HG03280 (cell line): ENCODE results near the gene ASXL2.

Experiments used
- ATAC-seq: cut with Tn5 transposase; IDR thresholded peaks from one replicate; pipeline ENCODE4 v1.9.1; 2021; ENCODE audit warnings: mild to moderate bottlenecking, moderate library complexity; ENCODE audit not compliant: unreplicated experiment

Gene ASXL2

DNA sequence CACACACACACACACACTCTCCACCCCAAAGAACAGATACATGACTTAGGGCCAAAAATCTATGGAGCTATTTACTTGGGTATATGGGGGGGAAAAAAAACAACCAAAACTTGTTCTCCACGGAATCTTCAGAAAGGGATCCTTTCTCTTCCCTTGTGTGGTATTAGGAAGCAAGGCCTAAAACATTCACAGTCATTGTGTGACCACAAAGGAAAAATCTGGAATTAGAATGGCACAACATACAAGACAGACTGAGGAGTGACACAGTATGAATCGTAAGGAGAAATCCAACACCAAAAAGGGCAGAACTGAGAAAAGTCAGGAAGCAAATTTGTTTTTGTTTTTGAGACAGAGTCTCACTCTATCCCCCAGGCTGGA lies 70.3 kb downstream of the ASXL2 start:
- no peak for ATAC-seq

DNA sequence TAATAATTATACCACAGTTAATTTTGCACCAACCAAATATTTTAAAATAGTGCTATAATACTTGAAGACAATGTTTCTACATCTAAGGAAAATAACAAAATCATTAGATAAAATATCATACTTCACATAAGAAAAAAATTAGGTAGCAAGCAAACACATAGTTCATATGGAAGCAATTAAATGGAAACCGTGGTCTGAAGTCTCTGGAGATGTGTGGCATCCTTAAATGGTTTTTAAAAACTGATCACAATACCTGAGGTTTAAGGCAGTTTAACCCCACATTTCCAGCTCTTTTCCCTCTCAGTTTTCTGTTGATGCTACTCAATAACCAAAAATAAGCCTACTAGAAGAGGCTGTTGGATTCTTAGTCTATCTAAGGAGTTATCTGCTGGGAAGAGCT lies 71.3 kb downstream of the ASXL2 start:
- ATAC-seq: no peak

DNA sequence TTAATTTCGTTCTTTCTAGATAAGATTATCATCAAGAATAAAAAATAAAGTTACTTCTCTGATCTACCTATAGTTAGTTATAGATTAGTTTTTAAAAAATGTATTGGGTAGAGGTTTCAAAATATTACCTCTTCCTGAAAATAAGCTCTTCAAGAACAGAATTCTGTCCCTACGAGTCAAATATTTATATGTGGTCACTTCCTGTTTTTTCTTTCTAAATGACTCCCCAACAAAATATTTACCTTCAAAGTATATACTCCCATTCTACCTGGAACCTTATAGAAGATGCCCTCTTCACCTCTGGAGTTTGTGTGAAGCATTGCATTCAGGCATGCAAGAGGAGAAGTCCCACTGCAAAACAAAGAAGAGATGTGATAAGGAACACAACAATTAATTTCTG lies 72.3 kb downstream of the ASXL2 start:
- ATAC-seq: no peak

DNA sequence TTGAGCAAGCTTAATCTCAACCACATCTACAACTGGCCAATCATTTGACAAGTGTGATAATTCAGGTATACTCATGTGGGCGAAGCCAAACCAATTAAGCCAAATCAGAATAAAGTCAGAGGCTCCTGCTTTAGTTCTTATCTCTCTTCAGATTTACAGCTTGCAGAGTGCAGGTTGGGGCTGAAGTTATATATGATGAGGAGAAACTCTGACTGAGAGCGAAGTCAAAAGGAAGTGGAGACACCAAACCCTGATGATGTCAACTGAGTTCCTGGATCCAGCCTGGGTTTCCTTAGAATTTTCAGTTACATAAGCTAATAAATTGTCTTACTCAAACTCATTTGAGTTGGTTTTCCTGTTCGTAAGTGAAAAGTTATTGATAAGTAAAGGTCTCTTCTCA lies 73.9 kb downstream of the ASXL2 start:
- ATAC-seq: no peak

DNA sequence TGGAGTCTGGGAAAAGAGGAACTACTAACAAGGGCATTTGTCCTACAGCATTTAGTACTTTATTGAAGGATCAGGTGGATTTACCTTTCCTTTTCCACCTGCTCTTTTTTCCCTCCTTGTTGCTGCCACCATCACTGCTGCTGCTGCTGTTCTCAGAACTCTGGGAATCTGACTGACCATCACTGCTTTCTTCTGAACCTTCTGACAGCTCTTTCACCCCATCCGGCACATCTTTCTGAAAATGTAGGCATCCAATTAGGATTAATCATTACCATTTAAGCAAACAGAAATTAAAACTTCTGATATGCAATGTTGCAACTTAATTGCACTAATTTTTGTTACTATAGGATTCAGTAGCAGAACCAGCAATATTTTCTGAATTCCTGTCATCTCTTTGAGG lies 79.0 kb downstream of the ASXL2 start:
- ATAC-seq: no peak

DNA sequence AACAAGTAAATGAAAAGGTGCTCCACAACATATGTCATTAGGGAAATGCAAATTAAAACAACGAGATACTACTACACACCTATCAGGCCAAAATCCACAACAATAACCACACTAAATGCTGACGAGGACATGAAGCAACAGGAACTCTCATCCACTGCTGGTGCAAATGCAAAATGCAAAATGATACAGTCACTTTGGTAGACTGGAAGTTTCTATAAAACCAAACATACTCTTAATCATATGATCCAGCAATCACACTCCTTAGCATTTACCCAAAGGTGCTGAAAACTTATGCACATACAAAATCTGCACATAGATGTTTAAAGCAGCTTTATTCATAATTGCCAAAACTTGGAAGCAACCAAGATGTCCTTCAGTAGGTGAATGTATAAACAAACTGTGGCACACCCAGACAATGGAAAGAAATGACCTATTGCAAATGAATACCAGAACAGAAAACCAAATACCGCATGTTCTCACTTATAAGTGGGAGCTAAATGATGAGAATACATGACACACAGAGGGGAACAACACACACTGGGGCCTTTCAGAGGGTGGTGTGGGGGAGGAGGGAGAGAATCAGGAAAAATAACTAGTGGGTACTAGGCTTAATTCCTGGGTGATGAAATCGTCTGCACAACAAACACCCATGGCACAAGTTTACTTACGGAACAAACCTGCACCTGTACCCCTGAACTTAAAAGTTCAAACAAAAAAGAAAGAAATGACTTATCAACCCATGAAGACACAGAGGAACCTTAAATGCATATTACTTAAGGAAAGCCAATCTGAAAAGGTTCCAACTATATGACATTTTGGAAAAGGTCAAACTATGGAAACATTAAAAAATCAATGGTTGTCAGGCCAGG lies 80.4 kb downstream of the ASXL2 start:
- no peak for ATAC-seq

DNA sequence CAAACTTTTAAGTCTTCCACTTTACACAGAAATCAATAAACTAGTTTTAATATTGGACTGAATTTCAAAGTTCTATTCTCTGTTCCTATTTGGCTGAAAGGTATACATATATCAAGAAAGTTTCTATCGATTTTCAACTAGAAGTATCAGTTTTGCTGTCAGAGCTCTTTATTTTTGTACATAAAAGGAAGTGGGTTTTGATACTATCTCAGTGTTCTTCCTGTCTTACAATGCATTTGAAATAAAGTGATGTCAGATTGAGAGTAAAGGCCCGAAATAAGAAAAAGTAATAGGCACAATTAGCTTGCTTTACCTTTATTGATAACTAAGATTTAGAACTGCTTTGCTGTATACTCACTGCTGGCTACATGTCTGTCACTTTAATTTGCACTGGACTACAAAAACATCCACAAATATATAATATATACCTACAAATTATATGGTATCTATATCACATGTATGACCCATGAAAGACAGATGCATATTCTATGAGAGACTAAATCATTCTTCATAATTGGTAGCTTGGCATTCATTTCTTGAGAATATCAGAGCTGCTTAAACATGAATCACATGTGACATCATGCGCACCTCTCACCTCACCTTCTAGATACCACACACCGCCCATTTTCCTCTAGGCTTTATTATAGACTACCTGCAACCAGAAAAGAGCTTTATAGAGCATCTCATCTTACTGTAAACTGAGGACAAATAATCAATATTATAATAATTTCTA lies 83.6 kb downstream of the ASXL2 start:
- ATAC-seq: peak; percentile 58

DNA sequence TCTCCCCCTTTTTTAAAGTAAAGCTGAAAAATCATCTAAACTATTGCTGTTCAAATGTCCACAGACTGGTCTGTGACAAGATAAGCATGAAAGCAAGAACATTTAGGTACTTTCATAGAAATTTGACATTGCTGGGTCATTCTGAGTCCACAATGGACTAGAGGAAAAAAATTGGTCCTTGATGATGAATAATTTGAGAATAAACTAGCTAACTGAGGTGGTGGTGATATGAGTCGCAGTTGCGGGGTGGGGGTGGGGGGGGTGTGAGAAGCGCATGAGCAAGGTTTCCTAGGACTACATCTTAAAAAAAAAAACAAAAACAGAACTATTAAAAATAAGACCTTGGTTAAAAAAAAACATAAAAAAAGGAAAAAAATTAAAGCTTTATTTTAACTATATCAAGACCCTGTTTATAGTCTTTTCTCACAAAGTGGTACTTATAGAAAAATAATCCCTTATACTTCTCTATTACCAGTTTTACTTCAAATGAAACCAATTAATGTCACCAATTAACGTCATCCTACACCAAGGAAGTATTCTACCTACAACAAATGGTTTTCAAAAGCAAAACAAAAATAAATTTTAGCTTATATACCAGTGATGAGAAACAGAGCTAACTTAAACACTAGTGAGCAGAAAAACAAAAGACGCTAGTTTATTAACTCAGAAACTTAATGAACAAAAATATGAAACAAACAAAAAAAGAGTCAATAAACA lies 88.1 kb downstream of the ASXL2 start:
- ATAC-seq: no peak

DNA sequence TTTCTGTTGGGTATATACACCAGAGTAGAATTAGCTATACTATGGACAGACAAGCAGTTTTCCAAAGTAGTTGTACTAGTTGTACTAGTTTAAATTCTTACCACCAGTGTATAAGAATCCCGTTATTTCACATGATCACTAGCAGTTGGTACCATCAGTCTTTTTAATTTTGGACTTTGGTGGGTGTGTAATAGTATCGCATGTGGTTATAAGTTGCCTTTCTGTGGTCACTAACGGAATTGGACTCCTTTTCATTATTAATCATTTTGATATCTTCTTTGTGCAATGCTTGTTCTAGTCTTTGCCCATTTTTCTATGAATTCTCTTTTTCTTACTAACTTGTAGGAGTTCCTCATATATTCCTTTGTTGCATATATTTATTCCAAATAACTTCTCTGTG lies 89.8 kb downstream of the ASXL2 start:
- ATAC-seq: no peak

DNA sequence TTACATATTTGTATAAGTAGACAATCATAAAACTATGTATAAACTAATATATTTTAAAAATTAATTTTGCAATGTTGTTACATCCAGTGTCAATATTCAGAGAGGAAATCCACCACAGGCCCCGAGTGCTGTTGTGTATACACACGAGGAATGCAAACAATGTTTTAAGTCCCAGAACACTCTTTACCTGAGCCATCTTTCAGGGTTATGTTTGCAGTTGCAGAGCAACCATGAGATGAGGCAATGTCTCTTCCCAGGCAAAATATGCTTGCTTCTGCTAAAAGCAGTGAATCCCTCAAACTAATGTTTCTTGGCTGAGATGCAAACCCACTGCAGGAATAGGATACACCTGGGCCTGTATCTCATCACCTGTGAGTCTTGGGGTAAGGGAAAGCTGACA lies 91.3 kb downstream of the ASXL2 start:
- no peak for ATAC-seq

DNA sequence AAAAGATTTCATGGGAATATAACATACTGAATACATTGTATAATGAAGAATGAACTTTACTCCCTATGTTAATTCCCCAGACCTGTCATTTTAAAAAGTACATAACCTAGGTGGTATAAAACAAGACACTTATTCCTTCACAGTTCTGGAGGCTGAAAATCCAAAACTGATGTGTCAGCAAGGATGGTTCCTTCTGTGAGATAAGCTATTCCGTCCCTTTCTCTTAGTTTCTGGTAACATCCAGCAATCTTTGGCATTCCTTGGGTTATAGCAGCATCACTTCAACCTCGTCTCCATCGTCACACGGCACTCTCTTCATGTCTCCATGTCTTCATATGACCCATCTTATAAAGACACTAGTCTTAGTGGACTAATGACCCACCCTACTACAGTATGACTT lies 93.9 kb downstream of the ASXL2 start:
- ATAC-seq: no peak

DNA sequence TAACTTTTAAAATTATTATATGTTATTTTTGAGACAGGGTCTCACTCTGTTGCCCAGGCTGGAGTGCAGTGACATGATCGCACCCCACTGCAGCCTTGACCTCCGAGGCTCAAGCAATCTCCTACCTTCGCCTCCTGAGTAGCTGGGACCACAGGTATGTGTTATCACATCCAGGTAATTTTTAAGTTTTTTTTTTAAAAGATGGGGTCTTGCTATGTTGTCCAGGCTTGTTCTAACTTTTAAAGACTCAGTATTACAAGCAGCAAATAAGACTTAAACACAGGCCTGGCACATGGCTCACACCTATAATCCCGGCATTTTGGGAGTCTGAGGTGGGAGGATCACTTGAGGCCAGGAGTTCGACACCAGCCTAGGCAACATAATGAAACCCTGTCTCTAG lies 101.2 kb downstream of the ASXL2 start:
- no peak for ATAC-seq

DNA sequence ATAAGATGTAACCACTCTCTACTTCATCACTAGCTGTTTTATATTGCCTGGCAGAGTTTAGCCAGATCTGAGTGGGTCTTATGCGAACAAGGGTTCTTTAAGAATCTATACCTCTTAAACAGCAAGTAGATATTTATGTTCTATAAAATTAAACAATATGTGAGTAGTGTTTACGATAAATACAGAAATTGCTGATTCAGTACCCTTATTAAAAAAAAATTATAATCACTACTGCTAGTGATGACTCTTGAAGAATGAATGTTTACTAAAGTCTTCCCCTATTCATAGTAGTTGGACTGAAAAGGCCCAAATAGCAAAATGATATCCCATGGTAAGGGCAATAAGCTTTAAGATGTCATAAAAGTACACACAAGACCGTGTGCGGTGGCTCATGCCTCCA lies 106.2 kb downstream of the ASXL2 start:
- ATAC-seq: no peak

DNA sequence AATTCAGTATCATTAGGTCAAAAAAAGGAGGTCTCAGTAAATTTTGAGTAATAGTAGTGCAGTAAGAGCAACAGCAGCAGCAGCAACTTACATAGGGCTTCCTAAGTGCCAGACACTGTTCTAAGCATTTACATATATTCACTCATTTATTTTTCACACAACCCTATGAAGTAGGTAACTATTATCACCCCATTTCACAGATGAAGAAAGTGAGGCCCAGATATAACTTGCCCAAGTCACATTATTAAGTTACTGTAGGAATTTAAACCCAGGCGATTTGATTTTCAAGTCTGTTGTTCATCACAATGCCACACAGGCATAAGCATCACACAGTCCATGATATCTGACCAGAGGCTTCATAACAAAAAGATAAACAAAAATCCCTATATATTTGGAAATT lies 114.7 kb downstream of the ASXL2 start:
- no peak for ATAC-seq

DNA sequence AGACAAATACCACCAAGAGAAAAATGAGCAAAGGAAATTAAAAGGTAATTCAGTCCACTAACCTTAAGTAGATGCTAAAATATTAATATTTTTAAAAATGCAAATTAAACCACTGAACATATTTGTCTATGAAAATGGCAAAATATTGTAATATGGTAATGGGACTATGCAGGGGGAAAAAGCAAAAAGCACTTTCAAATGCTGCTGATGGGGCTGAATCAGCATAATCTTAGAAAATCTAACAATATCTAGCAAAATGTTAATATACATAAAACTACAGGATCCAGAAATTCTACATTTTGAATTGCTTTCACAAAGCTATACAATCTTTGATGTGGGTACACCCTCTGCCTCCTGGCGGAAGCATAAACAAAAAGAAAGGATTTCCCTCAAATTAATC lies 118.0 kb downstream of the ASXL2 start:
- ATAC-seq: no peak

DNA sequence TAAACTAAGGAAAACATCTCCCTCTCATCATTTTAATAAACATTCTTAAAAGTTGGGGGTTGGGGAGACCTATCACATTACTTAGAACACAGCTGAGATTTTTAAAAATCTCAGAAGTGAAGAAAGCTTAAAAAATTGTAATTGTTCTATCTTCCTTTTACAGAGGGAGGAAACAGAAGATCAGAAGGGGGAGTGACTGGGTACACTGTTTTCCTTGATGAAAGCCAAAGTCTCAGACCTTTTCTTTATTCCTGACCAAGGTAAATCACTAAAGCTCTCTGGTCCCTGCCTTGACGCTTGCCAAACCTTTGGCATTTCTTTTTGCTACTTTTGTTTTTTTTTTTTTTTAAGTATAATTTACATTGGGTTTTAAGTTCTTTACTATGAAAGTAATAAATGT lies 119.9 kb downstream of the ASXL2 start:
- no peak for ATAC-seq

DNA sequence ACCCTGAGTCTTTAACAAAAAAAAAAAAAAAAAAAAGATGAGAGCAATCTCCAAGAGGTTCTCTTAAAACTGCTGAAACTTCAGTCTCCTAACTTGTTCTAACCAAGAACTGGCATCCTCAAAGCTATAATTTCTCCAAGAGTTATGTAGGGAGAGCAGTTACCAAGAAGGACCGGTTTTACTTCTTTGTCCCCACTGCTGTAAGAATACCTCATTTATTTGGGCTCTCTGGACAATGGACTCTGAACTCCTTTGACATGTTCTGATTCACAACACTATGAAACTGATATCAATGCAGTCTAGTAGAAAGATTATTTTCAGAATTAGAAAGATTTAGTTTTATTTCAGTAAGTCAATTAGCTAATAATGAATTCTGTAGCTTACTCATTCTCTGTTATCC lies 120.4 kb downstream of the ASXL2 start:
- ATAC-seq: no peak

DNA sequence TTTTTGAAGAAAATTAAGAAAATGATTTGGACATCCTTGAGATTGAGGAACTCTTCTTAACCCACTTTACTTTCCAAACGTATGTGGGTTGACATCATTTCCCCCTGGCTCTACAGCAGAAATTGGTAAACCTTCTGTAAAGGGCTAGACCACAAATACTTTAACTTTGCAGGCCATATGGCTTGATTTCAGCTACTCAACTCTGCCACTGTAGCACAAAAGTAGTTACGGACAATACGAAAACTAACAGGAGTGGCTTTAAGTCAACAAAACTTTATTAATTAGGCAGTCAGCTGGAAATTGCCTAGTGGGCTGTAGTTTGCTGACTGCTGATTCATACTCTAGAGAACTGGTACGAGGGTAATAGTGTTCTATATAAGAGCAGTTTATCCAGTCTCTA lies 121.8 kb downstream of the ASXL2 start:
- no peak for ATAC-seq

DNA sequence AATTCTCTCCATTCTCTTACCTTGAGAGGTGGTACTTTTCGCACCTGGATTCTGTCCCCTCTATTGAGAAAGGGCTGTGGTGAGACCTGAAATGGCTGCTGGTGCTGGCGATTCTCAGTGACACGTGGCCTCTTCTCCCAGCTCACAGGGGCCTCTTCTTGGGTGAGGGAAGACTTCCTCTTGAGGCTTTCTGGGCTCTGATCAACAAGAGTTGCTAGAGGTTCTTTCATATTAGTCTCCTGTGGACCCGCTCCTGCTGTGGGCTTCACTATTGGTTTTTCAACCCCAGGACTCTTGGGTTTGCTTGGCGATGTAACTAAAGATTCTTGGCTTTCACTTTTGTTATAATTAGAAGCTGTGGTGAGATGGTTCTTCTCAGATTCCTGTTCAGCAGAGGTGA lies 128.6 kb downstream of the ASXL2 start:
- no peak for ATAC-seq

DNA sequence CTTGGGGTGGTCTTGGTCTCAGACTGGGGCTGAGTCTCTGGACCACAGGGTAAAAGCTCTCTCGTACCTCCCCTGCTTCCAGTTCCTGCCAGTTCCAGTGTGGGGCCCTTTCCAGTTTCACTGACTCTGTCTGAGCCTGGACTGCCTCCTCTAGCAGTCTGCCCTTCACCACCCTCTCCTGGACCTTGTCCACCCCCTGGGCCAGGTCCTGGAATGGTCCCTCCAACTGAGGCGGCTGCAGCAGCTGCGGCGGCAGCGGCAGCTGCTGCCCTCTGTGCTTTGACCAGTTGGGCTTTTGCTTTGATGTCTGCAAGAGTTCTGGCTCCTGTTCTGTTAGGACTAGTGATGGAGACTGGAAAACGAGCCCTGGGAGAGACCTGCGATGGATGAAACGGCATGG lies 134.2 kb downstream of the ASXL2 start:
- no peak for ATAC-seq

DNA sequence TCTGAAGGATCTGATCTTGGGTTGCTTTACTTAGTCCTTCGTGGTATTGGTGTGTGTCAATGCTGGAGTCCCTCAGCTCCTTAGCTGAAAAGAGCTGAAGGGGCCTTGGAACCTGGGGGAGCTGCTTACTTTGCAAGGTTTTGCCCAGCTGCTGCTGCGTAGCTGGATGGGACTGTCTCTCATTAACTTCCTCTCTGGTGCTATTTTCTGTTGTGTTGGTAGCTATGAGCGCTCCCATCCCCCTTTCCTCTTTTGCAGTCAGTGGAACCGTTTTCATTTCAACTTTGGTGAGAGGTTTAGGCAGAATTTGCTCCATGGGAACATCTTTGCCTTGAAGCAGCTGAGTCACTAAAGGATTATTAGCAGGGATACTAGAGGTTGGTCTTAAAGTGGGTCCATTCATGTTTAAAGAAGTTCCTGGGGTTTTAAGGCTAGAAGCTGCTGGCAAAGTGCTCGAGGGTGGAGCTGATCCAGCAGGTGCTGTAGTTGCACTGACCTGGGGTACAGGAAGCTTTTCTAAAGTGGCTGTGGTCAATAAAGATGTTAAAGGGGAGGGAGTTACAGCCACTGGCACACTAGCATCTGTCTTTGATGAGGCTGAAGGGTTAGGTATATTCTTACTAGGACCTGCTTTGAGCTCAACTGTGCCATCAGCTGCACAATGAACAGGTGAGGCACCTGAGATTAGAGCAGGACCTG lies 135.0 kb downstream of the ASXL2 start:
- no peak for ATAC-seq
